GM06990 (cell line): ENCODE data around the gene DNASE2B.

Experiments used
- DNase-seq: peaks from one replicate; pipeline ENCODE4 v3.0.0-alpha.2; 2011; ENCODE audit not compliant: insufficient read length; ENCODE audit errors: extremely low read depth
- H3K27me3 ChIP-seq: replicated peaks from 2 replicates; pipeline ENCODE4 v1.6.0; 2011; ENCODE audit warnings: low read length; ENCODE audit not compliant: control insufficient read depth, insufficient read depth
- H3K36me3 ChIP-seq: 2 replicates; pipeline ENCODE4 v1.5.1; 2011; ENCODE audit warnings: low read length; ENCODE audit not compliant: control insufficient read depth, insufficient read depth
- H3K4me3 ChIP-seq: replicated peaks from 2 replicates; pipeline ENCODE4 v1.5.1; 2011; ENCODE audit warnings: low read depth, mild to moderate bottlenecking, control low read depth, low read length
- TF ChIP-seq, protein P1 (sequence below): IDR thresholded peaks from 2 replicates; pipeline ENCODE4 v1.5.1; 2011; ENCODE audit warnings: low read length, control low read depth, mild to moderate bottlenecking, inconsistent platforms; ENCODE audit not compliant: insufficient read depth, poor library complexity, severe bottlenecking

DNASE2B gene

DNA sequence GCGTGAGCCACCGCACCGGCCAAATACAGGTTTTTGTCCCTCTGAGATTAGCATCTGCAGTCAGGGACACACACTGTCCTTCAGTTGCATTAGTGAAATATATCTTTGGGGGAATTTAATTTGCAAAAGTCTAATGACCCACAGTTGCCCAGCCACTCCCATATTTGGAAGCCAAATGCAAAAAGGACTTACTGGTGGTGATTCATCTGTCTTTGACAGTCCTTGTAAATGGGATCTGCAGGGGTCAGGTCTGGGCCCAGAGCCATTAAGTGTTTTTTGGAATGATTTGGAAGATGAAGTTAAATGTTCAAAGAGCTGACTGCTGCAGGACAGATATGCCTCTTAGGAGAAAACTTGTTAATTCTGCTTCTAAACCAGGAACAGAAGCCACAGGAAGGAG is 44.6 kb upstream of the DNASE2B start:
- no peaks in the 10 kb centered on the region; the same call in 1 of the 2 replicates for H3K27me3 ChIP-seq
- H3K4me3 ChIP-seq: no peak overlapping the region
- TF ChIP-seq, protein P1, sequence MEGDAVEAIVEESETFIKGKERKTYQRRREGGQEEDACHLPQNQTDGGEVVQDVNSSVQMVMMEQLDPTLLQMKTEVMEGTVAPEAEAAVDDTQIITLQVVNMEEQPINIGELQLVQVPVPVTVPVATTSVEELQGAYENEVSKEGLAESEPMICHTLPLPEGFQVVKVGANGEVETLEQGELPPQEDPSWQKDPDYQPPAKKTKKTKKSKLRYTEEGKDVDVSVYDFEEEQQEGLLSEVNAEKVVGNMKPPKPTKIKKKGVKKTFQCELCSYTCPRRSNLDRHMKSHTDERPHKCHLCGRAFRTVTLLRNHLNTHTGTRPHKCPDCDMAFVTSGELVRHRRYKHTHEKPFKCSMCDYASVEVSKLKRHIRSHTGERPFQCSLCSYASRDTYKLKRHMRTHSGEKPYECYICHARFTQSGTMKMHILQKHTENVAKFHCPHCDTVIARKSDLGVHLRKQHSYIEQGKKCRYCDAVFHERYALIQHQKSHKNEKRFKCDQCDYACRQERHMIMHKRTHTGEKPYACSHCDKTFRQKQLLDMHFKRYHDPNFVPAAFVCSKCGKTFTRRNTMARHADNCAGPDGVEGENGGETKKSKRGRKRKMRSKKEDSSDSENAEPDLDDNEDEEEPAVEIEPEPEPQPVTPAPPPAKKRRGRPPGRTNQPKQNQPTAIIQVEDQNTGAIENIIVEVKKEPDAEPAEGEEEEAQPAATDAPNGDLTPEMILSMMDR: no peak
- no peaks in the 10 kb centered on the region for H3K36me3 ChIP-seq
- DNase-seq: no peak

DNA sequence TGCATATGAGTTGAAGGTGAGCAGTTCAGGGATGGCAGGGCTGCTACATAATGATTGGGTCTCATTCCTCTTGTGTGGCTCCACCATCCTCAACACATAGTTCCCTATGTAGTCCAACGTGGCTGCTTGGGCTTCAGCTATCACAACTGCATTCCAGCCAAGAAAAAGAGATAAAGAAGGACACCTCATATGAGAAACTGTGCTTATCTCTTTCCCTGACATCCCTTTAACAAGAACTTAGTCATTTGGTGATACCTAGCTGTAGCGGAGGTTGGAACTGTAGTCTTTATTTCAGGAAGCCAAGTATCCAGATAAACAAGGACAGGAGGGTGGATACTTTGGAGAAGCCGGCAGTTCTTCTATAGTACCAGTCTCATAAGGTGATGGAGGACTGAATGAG is 42.7 kb upstream of the DNASE2B start:
- TF ChIP-seq, protein P1: no peak
- Histone ChIP-seq H3K36me3 (no peaks in the 10 kb centered on the region), H3K4me3 (no peak overlapping the region), H3K27me3 (no peaks in the 10 kb centered on the region; the same call in 1 of the 2 replicates)
- no peak for DNase-seq

DNA sequence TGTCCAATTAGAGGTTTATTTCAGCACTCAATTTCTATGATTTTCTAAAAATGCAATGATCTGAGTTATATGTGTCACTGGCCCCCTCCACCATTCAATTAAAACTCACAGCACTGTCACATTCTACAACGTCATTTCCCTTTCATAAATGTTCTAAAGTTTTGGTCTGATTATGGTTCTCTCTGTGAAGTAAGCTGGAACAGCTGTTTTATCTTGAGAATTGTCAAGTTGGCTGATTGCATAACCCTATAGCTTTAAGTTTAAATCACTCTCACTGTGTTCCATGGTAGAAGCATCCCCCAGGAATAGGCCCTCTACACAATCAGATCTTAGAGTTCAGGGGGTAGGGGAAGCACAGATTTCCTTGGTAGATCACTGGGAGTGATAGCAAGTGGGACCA is 41.4 kb upstream of the DNASE2B start:
- Histone ChIP-seq H3K36me3 (no peaks in the 10 kb centered on the region), H3K27me3 (no peaks in the 10 kb centered on the region; the same call in 1 of the 2 replicates), H3K4me3 (no peak overlapping the region)
- TF ChIP-seq, protein P1: no peak
- no peak for DNase-seq

DNA sequence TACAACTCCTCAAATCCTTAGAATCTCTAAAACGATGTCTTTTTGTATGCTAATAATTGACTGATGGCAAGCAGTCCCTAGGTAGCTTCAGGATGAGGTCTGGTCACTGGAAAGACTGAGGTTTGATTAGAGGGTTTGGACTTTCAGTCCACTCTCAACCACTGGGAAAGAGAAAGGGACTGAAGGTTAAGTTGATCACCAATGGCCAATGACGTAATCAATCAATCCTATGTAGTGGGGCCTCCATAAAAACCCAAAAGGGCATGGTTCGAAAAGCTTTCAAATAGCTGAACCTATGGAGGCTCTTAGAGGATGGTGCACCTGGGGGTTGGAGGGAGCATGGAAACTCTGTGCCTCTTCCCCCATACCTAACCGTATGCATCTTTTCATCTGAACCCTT is 39.6 kb upstream of the DNASE2B start:
- TF ChIP-seq, protein P1: no peak
- H3K27me3 ChIP-seq: no peaks in the 10 kb centered on the region; the same call in 1 of the 2 replicates
- no peaks in the 10 kb centered on the region for H3K36me3 ChIP-seq
- no peak for DNase-seq
- no peak overlapping the region for H3K4me3 ChIP-seq

DNA sequence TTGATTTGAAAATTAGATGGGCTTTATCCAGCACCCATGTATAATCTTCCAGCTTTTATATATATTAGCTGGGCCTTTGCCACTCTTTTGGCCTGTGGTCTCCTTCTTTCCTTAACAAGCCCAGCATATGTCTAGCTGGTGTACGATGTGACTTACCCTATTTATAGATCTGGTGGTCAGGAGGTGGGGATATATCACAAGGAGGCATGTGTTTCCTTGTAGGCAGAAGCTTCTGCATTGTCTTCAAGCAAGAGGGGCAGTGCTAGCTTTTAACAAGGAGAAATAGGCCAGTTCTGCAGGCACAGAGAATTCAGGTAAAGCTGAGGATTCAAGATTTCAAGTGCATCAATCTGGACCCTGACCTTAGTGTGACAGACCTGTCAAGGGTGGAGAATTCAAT is 38.0 kb upstream of the DNASE2B start:
- Histone ChIP-seq H3K36me3 (no peaks in the 10 kb centered on the region), H3K27me3 (no peaks in the 10 kb centered on the region), H3K4me3 (no peak overlapping the region)
- DNase-seq: no peak
- TF ChIP-seq, protein P1: no peak

DNA sequence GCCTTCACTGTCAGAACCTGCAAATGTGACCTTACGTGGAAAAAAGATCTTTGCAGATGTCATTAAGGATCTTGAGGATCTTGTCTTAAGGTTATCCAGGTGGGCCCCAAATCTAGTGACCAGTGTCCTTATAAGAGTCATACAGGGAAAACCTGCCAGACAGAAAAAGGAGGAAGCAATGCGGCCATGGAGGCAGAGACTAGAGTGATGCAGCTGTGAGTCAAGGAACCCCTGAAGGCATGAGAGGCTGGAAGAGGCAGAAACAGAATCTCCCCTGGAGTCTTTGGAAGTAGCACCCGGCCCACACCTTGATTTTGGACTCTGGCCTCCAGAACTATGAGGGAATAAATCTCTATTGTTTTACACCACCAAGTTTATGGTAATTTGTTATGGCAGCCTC is 36.5 kb upstream of the DNASE2B start:
- no peak for DNase-seq
- Histone ChIP-seq H3K27me3 (no peaks in the 10 kb centered on the region), H3K4me3 (no peak overlapping the region), H3K36me3 (no peaks in the 10 kb centered on the region)
- TF ChIP-seq, protein P1: no peak
